ENCODE measurements around the gene TAOK3.
A peak's percentile ranks its signal among the peaks of the same experiment; 100 is the strongest.
"Not testable (repeated sequence)": the region's sequence is repeated elsewhere in the genome, so short reads cannot be mapped to it uniquely, and the experiment has no call there.

TAOK3 gene

DNA sequence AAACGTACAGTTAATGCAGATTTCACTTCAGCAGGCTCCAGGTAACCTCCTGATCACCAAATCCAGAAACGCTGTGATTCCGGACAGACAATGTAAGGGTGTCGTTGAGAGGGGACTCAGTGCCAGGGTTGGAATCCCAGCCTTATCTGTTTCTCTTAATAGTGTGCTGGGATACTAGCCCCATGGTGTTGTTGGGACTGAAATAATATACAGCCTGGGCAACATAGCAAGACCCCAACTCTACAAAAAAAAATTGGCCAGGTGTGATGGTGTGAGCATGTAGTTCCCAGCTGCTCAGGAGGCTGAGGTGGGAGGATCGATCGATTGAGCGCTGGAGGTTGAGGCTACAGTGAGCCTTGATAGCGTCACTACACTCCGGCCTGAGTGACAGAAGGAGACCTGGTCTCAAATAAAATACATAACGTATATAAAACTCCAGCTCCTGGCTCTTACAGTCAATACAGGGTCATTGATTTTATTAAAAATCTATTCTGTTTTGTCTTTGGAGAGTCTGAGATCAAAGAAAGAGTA lies 235.5 kb downstream of the TAOK3 start:
- DNase-seq (ENCODE audit: low read depth) = no peak

DNA sequence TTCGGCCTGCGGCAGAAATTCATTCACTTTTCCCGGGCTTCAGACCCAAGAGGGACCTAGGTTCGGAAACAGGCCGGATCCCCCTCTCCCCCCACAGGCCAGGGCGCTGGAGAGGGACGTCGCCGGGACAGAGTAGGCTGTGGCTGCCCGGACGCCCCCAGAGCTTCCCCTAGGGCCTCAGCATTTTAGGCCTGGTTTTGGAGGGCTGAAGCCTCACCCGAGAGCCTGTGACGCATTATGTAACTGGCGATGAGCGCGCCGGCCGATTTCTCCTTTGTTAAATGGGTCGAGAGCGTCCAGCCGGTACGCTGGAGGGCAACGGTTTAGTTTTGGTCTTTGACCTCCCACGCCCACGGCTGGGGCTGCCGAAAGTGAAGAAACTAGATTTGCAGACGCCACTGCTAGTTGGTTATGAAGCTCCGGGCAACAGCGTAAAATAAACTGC lies 236.1 kb downstream of the TAOK3 start:
- DNase-seq (ENCODE audit: low read depth) = no peak

DNA sequence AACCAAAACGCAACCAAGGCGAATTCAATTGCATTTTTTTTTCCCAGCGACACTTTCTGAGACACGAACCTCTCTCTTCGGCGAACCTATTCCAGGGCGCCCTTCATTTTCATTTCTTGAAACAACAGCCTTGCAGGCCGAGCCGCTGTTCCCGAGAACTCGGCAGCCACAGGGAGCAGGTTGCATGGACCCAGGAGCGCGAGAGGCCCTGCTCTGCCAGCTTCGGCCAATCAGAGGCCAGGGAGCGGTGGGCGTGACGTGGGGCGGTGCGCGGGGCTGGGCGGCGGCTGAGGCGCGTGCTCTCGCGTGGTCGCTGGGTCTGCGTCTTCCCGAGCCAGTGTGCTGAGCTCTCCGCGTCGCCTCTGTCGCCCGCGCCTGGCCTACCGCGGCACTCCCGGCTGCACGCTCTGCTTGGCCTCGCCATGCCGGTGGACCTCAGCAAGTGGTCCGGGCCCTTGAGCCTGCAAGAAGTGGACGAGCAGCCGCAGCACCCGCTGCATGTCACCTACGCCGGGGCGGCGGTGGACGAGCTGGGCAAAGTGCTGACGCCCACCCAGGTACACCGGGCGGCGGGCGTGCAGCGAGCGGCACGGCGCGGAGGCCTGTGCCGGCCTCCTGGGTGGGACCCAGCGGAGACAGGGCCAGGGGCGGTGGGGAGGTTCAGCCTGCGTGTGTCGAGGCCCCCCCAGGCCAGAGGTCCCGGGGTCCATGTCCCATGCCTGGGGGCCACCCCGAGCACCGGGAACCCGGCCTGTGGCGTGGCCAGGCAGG lies 236.7 kb downstream of the TAOK3 start, which contains the start of gene PEBP1:
Gene PEBP1 (plus strand): TSS at position 337 of the 771 bp plus-strand sequence. CDS start 86 bp downstream, at position 423.
- DNase-seq (ENCODE audit: low read depth) = peak; percentile 45

- DNase-seq (ENCODE audit: low read depth) = not testable (repeated sequence)
These were observed 243.3 kb downstream of the TAOK3 start for GRCh38 chr12:118129436-118129835.

- DNase-seq (ENCODE audit: low read depth) = no peak
These were observed 244.8 kb downstream of the TAOK3 start for GRCh38 chr12:118127867-118128266.

DNA sequence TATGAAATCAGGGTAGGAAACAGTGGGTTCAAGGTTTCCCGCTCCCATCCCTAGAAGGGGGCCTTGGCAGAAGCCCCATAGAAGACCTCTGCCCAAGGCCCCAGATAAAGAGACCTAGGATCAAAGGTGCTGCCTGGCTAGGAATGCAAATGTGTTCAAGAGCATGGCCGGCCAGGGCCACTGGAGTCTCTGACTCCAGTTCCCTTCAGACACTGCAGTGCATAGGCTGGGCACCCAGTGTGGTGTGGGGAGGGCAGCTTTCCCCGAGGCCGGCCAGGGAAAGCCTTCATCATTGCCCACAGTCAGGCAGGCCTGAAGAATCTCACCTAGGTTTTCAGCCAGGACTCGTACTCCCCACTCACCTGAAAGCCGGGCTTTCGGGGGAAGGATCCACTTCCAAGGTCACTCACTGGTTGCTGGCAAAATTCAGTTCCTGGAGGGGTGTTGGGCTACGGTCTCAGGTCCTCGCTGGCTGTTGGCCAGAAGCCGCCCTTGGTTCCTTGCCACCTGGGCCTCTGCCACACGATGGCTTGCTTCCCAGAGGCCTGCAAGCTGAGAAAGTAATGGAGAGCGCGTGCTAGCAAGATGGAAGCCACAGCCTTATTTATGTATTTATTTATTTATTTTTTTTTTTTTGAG lies 246.5 kb downstream of the TAOK3 start:
- DNase-seq (ENCODE audit: low read depth) = no peak

DNA sequence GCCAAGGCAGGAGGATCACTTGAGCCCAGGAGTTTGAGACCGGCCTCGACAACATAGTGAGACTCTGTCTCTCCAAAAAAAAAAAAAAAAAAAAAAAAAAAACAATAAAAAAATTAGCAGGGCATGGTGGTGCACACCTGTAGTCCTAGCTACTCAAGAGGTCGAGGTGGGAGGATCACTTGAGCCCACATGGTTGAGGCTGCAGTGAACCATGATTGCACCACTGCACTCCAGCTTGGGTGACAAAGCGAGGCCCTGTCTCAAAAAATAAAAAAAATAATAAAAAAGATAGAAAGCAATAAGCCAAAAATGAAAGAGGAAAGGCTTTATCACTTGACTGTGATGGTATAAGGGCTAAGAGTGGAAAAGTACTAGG lies 247.0 kb downstream of the TAOK3 start:
- DNase-seq (ENCODE audit: low read depth) = no peak

GRCh38 chr12:118124333-118124874 lies 248.3 kb downstream of the TAOK3 start:
- no peak for DNase-seq (ENCODE audit: low read depth)

DNA sequence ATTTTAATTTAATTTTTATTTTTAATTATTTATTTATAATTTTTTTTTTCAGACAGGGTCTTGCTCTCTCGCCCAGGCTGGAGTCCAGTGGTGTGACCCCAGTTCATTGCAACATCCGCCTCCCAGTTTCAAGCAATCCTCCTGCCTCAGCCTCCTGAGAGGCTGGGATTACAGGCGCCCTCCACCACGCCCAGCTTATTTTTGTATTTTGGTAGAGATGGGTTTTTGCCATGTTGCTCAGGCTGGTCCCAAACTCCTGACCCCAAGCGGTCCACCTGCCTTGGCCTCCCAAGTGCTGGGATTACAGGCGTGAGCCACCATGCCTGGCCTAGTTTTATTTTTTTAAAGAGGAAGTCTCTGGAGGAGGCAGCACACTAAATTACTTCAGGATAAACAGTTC lies 250.4 kb downstream of the TAOK3 start:
- DNase-seq (ENCODE audit: low read depth) = no peak

GRCh38 chr12:118120579-118121363 lies 251.9 kb downstream of the TAOK3 start:
- DNase-seq (ENCODE audit: low read depth) = no peak

- DNase-seq (ENCODE audit: low read depth) = no peak
These were observed 253.2 kb downstream of the TAOK3 start for GRCh38 chr12:118119449-118119879.

DNA sequence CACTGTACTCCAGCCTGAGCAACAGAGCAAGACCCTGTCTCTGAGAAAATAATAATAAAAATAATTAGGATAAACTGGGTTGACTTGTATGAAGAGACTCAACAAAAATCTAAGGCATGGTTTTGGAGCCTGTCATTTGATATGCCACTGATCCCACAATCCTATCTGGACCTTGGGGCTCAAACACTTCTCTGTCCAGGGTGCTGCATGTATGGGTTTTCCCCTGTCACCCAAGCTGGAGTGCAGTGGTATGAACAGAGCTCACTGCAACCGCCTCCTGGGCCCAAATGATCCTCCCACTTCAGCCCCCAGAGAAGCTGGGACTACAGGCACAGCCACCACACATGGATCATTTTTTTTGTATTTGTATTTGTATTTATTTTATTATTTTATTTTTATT lies 263.6 kb downstream of the TAOK3 start:
- DNase-seq (ENCODE audit: low read depth) = no peak

DNA sequence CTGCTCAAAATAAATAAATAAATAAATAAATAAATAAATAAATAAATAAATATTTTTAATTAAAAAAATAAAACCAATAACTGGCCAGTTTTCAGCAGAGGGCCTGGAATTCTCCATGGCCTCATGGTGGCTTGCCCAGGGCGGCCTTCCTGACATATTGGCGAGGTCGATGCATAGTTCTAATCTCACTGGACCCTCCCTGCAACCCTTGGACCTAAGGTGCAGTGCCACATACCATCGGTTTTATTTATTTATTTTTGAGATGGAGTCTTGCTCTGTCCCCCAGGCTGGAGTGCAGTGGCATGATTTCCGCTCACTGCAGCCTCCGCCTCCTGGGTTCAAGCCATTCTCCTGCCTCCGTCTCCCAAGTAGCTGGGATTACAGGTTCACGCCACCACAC lies 265.0 kb downstream of the TAOK3 start:
- no peak for DNase-seq (ENCODE audit: low read depth)

DNA sequence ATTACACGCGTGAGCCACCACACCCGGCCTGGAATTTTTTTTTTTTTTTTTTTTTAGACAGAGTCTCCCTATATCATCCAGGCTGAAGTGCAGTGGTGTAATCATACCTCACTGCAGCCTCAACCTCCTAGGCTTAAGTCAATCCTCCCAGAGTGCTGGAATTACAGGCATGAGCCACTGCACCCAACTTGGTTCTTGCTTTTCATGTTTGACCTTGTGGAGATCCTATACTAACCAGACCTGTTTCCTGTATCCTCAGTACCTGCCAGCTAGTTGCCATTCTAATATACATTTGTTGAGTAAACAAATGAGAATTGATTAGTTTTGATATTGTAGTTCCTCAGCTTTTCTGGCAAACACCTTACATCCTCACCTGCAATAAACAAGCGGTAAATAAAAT lies 265.7 kb downstream of the TAOK3 start:
- DNase-seq (ENCODE audit: low read depth) = no peak

- no peak for DNase-seq (ENCODE audit: low read depth)
These were observed 268.9 kb downstream of the TAOK3 start, which contains the start of gene VSIG10 for GRCh38 chr12:118103601-118104382. VSIG10 (minus strand) TSS chr12:118104011; CDS start chr12:118103671, 340 bp downstream.

- DNase-seq (ENCODE audit: low read depth) = no peak
These were observed 269.5 kb downstream of the TAOK3 start for GRCh38 chr12:118103201-118103600.

- no peak for DNase-seq (ENCODE audit: low read depth)
These were observed 270.1 kb downstream of the TAOK3 start for GRCh38 chr12:118102609-118103008.

DNA sequence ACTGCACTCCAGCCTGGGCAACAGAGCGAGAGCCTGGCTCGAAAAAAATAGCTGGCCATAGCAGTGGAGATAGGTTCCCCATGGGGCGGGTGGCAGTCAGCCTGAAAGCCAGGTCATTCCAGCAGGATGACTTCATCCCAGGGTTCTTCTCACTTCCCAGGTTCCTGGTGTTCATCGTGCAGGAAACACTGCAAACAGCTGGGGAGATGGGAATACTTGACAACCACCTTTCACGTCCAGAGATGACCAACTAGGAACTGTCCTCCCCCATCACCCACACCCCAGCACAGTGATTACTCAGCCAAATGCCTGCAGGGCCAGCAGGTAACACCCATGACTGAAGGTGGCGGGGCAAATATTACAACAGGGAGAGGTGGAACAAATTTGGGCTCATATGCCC lies 270.6 kb downstream of the TAOK3 start:
- no peak for DNase-seq (ENCODE audit: low read depth)

GRCh38 chr12:118101051-118101450 lies 271.7 kb downstream of the TAOK3 start:
- no peak for DNase-seq (ENCODE audit: low read depth)
